CD14-positive monocyte (primary cell): ENCODE results near the gene MBD5. TPM values are rescaled to one million over a fixed set of nuclear protein-coding genes. Genes with fewer than 3 reads are reported as not detected.

Source experiments
- DNase-seq, 3 donors: peaks; one replicate each; pipeline ENCODE4 v3.0.0-alpha.2; 2011 to 2022
- H2AFZ ChIP-seq: 2 replicates; pipeline ENCODE4 v1.6.0; 2012; ENCODE audit warnings: mild to moderate bottlenecking, low read depth, low read length, inconsistent platforms; ENCODE audit not compliant: insufficient read depth, poor library complexity, severe bottlenecking
- H3K27ac ChIP-seq, 2 donors: 1 replicate in 1 of 2; 2 replicates in 1 of 2; pipeline ENCODE4 v1.5.1; 2012 to 2013; ENCODE audit warnings: low read length in 2 of 2, control low read depth in 1 of 2, inconsistent platforms in 1 of 2, low read depth in 1 of 2, mild to moderate bottlenecking in 1 of 2
- H3K27me3 ChIP-seq, 2 donors: one replicate each; pipeline versions ENCODE4 v1.6.0 to v1.6.1; 2011 to 2013; ENCODE audit warnings: low read length in 2 of 2; ENCODE audit not compliant: control insufficient read depth in 2 of 2, insufficient read depth in 2 of 2
- H3K36me3 ChIP-seq, 2 donors: replicated peaks in 1 of 2; 1 replicate in 1 of 2; 2 replicates in 1 of 2; pipeline versions ENCODE4 v1.5.1 to v1.6.1; 2012 to 2013; ENCODE audit warnings: low read length in 2 of 2, control low read depth in 1 of 2, inconsistent platforms in 1 of 2, mild to moderate bottlenecking in 1 of 2; ENCODE audit not compliant: insufficient read depth in 2 of 2, control insufficient read depth in 1 of 2
- H3K4me1 ChIP-seq, 2 donors: 1 replicate in 1 of 2; 2 replicates in 1 of 2; pipeline versions ENCODE4 v1.5.1 to v1.6.1; 2012 to 2013; ENCODE audit warnings: low read length in 2 of 2, control low read depth in 1 of 2, inconsistent platforms in 1 of 2, mild to moderate bottlenecking in 1 of 2, moderate library complexity in 1 of 2; ENCODE audit not compliant: insufficient read depth in 2 of 2, control insufficient read depth in 1 of 2
- H3K4me2 ChIP-seq: replicated peaks from 2 replicates; pipeline ENCODE3; 2012; ENCODE audit warnings: low read length, moderate library complexity, mild to moderate bottlenecking; ENCODE audit not compliant: poor library complexity, severe bottlenecking; ENCODE audit errors: extremely low read depth
- H3K4me3 ChIP-seq, 3 experiments: fragments of 200-600 bp in 1 of 3; sonication (generic) in 1 of 3; replicated peaks in 1 of 3; 1 replicate in 2 of 3; 2 replicates in 1 of 3; pipeline ENCODE4 v1.5.1; 2011 to 2013; ENCODE audit warnings: low read length in 3 of 3, mild to moderate bottlenecking in 3 of 3, control low read depth in 2 of 3, low read depth in 2 of 3, inconsistent platforms in 1 of 3, moderate library complexity in 1 of 3
- H3K79me2 ChIP-seq: 2 replicates; pipeline ENCODE4 v1.6.0; 2012; ENCODE audit warnings: mild to moderate bottlenecking, control low read depth, inconsistent platforms, low read length, moderate library complexity; ENCODE audit not compliant: insufficient read depth
- H3K9ac ChIP-seq: 2 replicates; pipeline ENCODE4 v1.6.0; 2017; ENCODE audit warnings: low read length, mild to moderate bottlenecking; ENCODE audit not compliant: insufficient read depth, poor library complexity, severe bottlenecking
- H3K9me3 ChIP-seq, 2 donors: replicated peaks in 1 of 2; 1 replicate in 1 of 2; 2 replicates in 1 of 2; pipeline versions ENCODE4 v1.5.1 to v1.6.1; 2012 to 2013; ENCODE audit warnings: low read length in 2 of 2, control low read depth in 1 of 2; ENCODE audit not compliant: control insufficient read depth in 1 of 2, insufficient read depth in 1 of 2
- H4K20me1 ChIP-seq: 2 replicates; pipeline ENCODE4 v1.6.0; 2012; ENCODE audit warnings: mild to moderate bottlenecking, low read length, control low read depth, moderate library complexity; ENCODE audit not compliant: insufficient read depth
- H3K27ac Mint-ChIP-seq, 7 donors: one replicate each; pipeline ENCODE4 v1.8.0; 2020; ENCODE audit warnings: mild to moderate bottlenecking in 7 of 7, mixed read lengths in 7 of 7, moderate library complexity in 6 of 7, inconsistent platforms in 2 of 7
- H3K27me3 Mint-ChIP-seq, 3 donors: one replicate each; pipeline ENCODE4 v1.8.0; 2021 to 2022; ENCODE audit warnings: low read depth in 3 of 3, mild to moderate bottlenecking in 3 of 3, mixed read lengths in 3 of 3, moderate library complexity in 3 of 3, inconsistent platforms in 1 of 3
- H3K36me3 Mint-ChIP-seq, 2 donors: one replicate each; pipeline ENCODE4 v1.8.0; 2020; ENCODE audit warnings: mixed read lengths in 2 of 2, inconsistent platforms in 1 of 2, mild to moderate bottlenecking in 1 of 2
- H3K4me1 Mint-ChIP-seq: one replicate; pipeline ENCODE4 v1.8.0; 2020; ENCODE audit warnings: mild to moderate bottlenecking, mixed read lengths
- H3K4me3 Mint-ChIP-seq, 2 donors: one replicate each; pipeline ENCODE4 v1.8.0; 2020; ENCODE audit warnings: mild to moderate bottlenecking in 2 of 2, mixed read lengths in 2 of 2, moderate library complexity in 1 of 2
- H3K9me3 Mint-ChIP-seq, 7 donors: one replicate each; pipeline ENCODE4 v1.8.0; 2020 to 2022; ENCODE audit warnings: mixed read lengths in 7 of 7, mild to moderate bottlenecking in 6 of 7, moderate library complexity in 6 of 7, inconsistent platforms in 2 of 7
- CTCF ChIP-seq: fragments of 200-600 bp; IDR thresholded peaks from one replicate; pipeline ENCODE4 v1.8.0; 2022; ENCODE audit warnings: antibody characterized with exemption, mild to moderate bottlenecking
- WGBS: methylation state at CpG from one replicate; pipeline ENCODE4 v1.1.5; 2013; ENCODE audit warnings: missing lambda C conversion rate; ENCODE audit not compliant: insufficient coverage; 5-methylcytosine and 5-hydroxymethylcytosine counted together
- intact Hi-C, 2 donors: fragments of 100-400 bp; cut with micrococcal nuclease; formaldehyde crosslinking; loops; one replicate each; pipeline versions ENCODE4 v1.15.0 to v1.15.1; 2023
- polyA plus RNA-seq, 3 donors: library from polyadenylated mRNA; depleted of rRNA in 1 of 3; unstranded in 2 of 3; stranded (reverse) in 1 of 3; fragments of 300-500 nt in 2 of 3; fragments of >200 nt in 1 of 3; fragmentation: Illumina TruSeq in 2 of 3; gene quantifications; 1 replicate in 2 of 3; 2 replicates in 1 of 3; pipeline ENCODE4 v1.2.3, GENCODE V29; 2012 to 2021

The MBD5 gene
- polyA plus RNA-seq, 3 donors, result 2.3 to 5.7 (median 3.5) TPM

DNA sequence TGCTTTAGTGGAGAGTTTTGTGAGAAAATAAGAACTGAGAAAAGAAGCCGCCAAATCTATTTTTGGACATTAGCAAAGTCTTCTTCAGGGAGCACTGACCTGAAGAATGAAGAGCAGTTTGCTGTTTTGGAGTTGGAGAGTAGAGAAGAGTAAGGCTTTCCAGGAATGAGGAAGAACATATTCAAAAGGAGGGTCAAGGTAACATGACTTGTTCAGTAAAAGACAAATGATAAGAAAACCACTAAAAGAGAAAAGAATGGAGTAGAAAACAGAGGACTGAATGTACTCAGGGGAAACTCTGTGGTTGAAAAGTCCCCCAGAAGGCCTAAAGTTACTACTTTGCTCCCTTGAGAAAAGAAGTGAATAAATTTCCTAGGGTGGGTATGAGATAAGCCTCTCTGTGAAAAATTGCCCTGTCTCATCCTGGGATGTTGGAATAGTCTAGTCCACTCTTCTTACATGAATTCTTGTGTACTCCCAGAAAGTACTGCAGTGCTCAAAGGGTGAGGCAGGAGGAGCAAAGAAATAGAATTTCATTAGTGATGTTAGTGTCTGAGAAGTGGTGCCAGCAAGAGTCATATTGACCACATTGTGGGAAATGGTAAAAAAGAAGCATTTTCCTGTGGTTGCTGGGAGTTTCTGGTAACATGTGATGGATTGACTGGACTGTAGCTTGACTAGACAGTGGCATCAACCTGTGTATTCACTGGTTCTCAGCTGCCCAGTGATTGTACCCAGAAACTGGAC is 27.8 kb downstream of the MBD5 start:
- H3K27me3 Mint-ChIP-seq, result peaks cover 0 to 2% (median 2%) of the 10 kb centered on the region in 3 donors
- Histone ChIP-seq H4K20me1 (no peaks in the 10 kb centered on the region), H3K4me1 (no peaks in the 10 kb centered on the region), H2AFZ (no peak overlapping the region), H3K36me3 (no peaks in the 10 kb centered on the region), H3K9me3 (no peaks in the 10 kb centered on the region), H3K4me3 (no peak overlapping the region), H3K4me2 (no peak overlapping the region), H3K9ac (no peak overlapping the region), H3K79me2 (peaks cover 8% of the 10 kb centered on the region), H3K27me3 (no peaks in the 10 kb centered on the region), H3K27ac (no peak overlapping the region)
- H3K36me3 Mint-ChIP-seq, result peaks cover 0 to 2% of the 10 kb centered on the region in 2 donors
- DNase-seq, result no peak
- peaks cover 0 to 4% (median 0%) of the 10 kb centered on the region in 7 donors for H3K9me3 Mint-ChIP-seq
- H3K4me3 Mint-ChIP-seq, result no peak overlapping the region
- peaks cover 4% of the 10 kb centered on the region for H3K4me1 Mint-ChIP-seq
- TF ChIP-seq CTCF, result no peak
- intact Hi-C loops, result no loop called here
- H3K27ac Mint-ChIP-seq, result no peak overlapping the region
- WGBS, result 100% methylated on average over 1 of the region's 1 CpG

DNA sequence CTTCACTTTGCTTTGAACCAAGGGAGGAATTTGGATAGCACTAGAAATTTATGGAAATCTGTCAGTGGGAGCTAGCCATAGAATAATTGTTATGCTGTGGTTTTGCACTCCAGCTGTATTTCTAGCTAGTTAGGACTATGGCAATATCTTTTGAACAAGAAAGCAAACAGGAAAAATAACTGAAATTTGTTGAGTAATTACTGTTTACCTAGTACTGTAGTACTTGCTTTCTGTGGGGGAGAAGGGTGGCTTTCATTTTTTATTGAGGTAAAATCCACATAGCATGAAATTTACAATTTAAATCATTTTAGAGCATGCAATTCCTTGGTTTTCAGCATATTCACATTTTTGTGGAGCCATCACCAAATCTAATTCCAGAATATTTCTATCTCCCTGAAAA is 28.4 kb downstream of the MBD5 start:
- no peaks in the 10 kb centered on the region for H3K4me1 ChIP-seq
- no peaks in the 10 kb centered on the region for H4K20me1 ChIP-seq
- Mint-ChIP-seq H3K27me3 (peaks cover 0 to 2% (median 2%) of the 10 kb centered on the region in 3 donors), H3K9me3 (peaks cover 0 to 5% (median 0%) of the 10 kb centered on the region in 7 donors), H3K4me1 (peaks cover 4% of the 10 kb centered on the region), H3K36me3 (peaks cover 2 to 3% of the 10 kb centered on the region in 2 donors), H3K27ac (no peak overlapping the region), H3K4me3 (no peak overlapping the region)
- H2AFZ ChIP-seq, result no peak overlapping the region
- TF ChIP-seq CTCF, result no peak
- intact Hi-C loops, result no loop called here
- no peak overlapping the region for H3K4me3 ChIP-seq
- no peaks in the 10 kb centered on the region for H3K36me3 ChIP-seq
- H3K27ac ChIP-seq, result no peak overlapping the region
- no peak overlapping the region for H3K9ac ChIP-seq
- no peak for DNase-seq
- no peaks in the 10 kb centered on the region for H3K27me3 ChIP-seq
- peaks cover 0 to 2% of the 10 kb centered on the region in 2 donors for H3K9me3 ChIP-seq
- no peak overlapping the region for H3K4me2 ChIP-seq
- H3K79me2 ChIP-seq, result peaks cover 8% of the 10 kb centered on the region
